IMR-90 (cell line): ENCODE data around the gene RALGPS2. TPM values are rescaled to one million over a fixed set of nuclear protein-coding genes. Genes with fewer than 3 reads are reported as not detected.

ENCODE experiments used
- ATAC-seq: fragments of 200-7000 bp; cut with Tn5 transposase; 2 replicates; pipeline ENCODE4 v1.9.1; 2020; ENCODE audit warnings: low read depth, mild to moderate bottlenecking, moderate library complexity
- BruUV-seq: library from RNA; stranded (reverse); fragments of 400-500 nt; replicated peaks from 2 replicates; lab custom pipeline; 2021; lab: Mats Ljungman, UMichigan
- CTCF ChIA-PET: fragments of 300-600 bp; formaldehyde crosslinking; extraction: SDS; loops from one replicate; lab custom pipeline; 2021; ENCODE audit warnings: antibody characterized with exemption; lab: Yijun Ruan, JAX
- POLR2A ChIA-PET: fragments of 300-600 bp; sonication (Branson Sonifier 250); formaldehyde crosslinking; loops from one replicate; lab custom pipeline; 2022; ENCODE audit warnings: antibody characterized with exemption; ENCODE audit not compliant: unreplicated experiment; lab: Charles Lee
- DNase-seq: peaks from one replicate; pipeline ENCODE4 v3.0.0; 2013
- H2AFZ ChIP-seq: replicated peaks from 2 replicates; pipeline ENCODE3; 2013; ENCODE audit warnings: low read length, mild to moderate bottlenecking; ENCODE audit not compliant: poor library complexity
- H2AK5ac ChIP-seq: 2 replicates; pipeline ENCODE4 v1.6.1; 2013; ENCODE audit warnings: low read depth, low read length, inconsistent platforms
- H2AK9ac ChIP-seq: replicated peaks from 2 replicates; pipeline ENCODE3; 2013; ENCODE audit warnings: mild to moderate bottlenecking, low read depth, low read length, moderate library complexity; ENCODE audit not compliant: poor library complexity
- H2BK120ac ChIP-seq: 2 replicates; pipeline ENCODE4 v1.6.1; 2013; ENCODE audit warnings: low read depth, low read length, inconsistent platforms
- H2BK15ac ChIP-seq: 3 replicates; pipeline ENCODE4 v1.6.1; 2013; ENCODE audit warnings: low read depth, low read length, inconsistent platforms
- H2BK20ac ChIP-seq: 2 replicates; pipeline ENCODE4 v1.6.1; 2013; ENCODE audit warnings: low read depth, mild to moderate bottlenecking, inconsistent platforms, low read length, moderate library complexity
- H2BK5ac ChIP-seq: 2 replicates; pipeline ENCODE4 v1.6.1; 2013; ENCODE audit warnings: mild to moderate bottlenecking, low read depth, low read length, inconsistent platforms; ENCODE audit not compliant: poor library complexity, severe bottlenecking
- H3K14ac ChIP-seq: replicated peaks from 2 replicates; pipeline ENCODE4 v1.6.1; 2013; ENCODE audit warnings: low read depth, low read length, inconsistent platforms
- H3K18ac ChIP-seq: 2 replicates; pipeline ENCODE4 v1.6.1; 2013; ENCODE audit warnings: low read depth, low read length, control low read depth
- H3K23ac ChIP-seq: 2 replicates; pipeline ENCODE4 v1.6.1; 2013; ENCODE audit warnings: low read depth, low read length, inconsistent platforms
- H3K27ac ChIP-seq: 2 replicates; pipeline ENCODE4 v1.5.1; 2013; ENCODE audit warnings: mild to moderate bottlenecking, control low read depth, low read length; ENCODE audit not compliant: insufficient read depth
- H3K27me3 ChIP-seq: 2 replicates; pipeline ENCODE4 v1.6.1; 2013; ENCODE audit warnings: low read length; ENCODE audit not compliant: control insufficient read depth, insufficient read depth
- H3K36me3 ChIP-seq: 2 replicates; pipeline ENCODE4 v1.6.1; 2013; ENCODE audit warnings: low read length, mixed read lengths; ENCODE audit not compliant: control insufficient read depth, insufficient read depth
- H3K4ac ChIP-seq: 2 replicates; pipeline ENCODE4 v1.6.1; 2013; ENCODE audit warnings: low read depth, low read length, inconsistent platforms
- H3K4me1 ChIP-seq: 2 replicates; pipeline ENCODE4 v1.6.1; 2013; ENCODE audit warnings: low read length, mixed read lengths; ENCODE audit not compliant: control insufficient read depth, insufficient read depth
- H3K4me2 ChIP-seq: 2 replicates; pipeline ENCODE4 v1.6.1; 2013; ENCODE audit warnings: low read depth, mild to moderate bottlenecking, control low read depth, low read length, moderate library complexity
- H3K4me3 ChIP-seq: 2 replicates; pipeline ENCODE4 v1.5.1; 2013; ENCODE audit warnings: low read depth, mild to moderate bottlenecking, control low read depth, low read length, moderate library complexity; ENCODE audit not compliant: insufficient read depth
- H3K56ac ChIP-seq: 2 replicates; pipeline ENCODE4 v1.6.1; 2013; ENCODE audit warnings: low read length, inconsistent platforms; ENCODE audit not compliant: insufficient read depth; ENCODE audit errors: extremely low read depth
- H3K79me1 ChIP-seq, 2 experiments: 2 replicates each; pipeline ENCODE4 v1.6.1; 2013; ENCODE audit warnings: low read length in 2 of 2, inconsistent platforms in 1 of 2, low read depth in 1 of 2
- H3K9ac ChIP-seq: 2 replicates; pipeline ENCODE4 v1.6.1; 2013; ENCODE audit warnings: low read depth, low read length, control low read depth
- H3K9me1 ChIP-seq: 2 replicates; pipeline ENCODE4 v1.6.1; 2013; ENCODE audit warnings: low read length, inconsistent platforms; ENCODE audit not compliant: insufficient read depth
- H3K9me3 ChIP-seq: 2 replicates; pipeline ENCODE4 v1.6.1; 2013; ENCODE audit warnings: low read length; ENCODE audit not compliant: control insufficient read depth, insufficient read depth
- H4K20me1 ChIP-seq: 2 replicates; pipeline ENCODE4 v1.6.1; 2013; ENCODE audit warnings: low read length, inconsistent platforms; ENCODE audit not compliant: insufficient read depth
- H4K5ac ChIP-seq: 2 replicates; pipeline ENCODE4 v1.6.1; 2013; ENCODE audit warnings: mild to moderate bottlenecking, low read depth, low read length, control low read depth
- H4K8ac ChIP-seq, 2 experiments: 2 replicates each; pipeline ENCODE4 v1.6.1; 2013; ENCODE audit warnings: low read depth in 2 of 2, low read length in 2 of 2, control low read depth in 1 of 2, inconsistent platforms in 1 of 2
- H4K91ac ChIP-seq: 2 replicates; pipeline ENCODE4 v1.6.1; 2013; ENCODE audit warnings: low read depth, low read length, inconsistent platforms; ENCODE audit not compliant: insufficient read depth
- MAZ ChIP-seq: IDR thresholded peaks from 2 replicates; pipeline ENCODE4 v1.6.1; 2012; ENCODE audit warnings: low read depth, mild to moderate bottlenecking, low read length, improper control_type of control experiment, moderate library complexity, borderline replicate concordance
- RFX5 ChIP-seq: IDR thresholded peaks from 2 replicates; pipeline ENCODE4 v1.8.0; 2012; ENCODE audit warnings: low read depth, mild to moderate bottlenecking, low read length, moderate library complexity
- WGBS, 2 experiments: methylation state at CpG; one replicate each; pipeline versions ENCODE4 v1.1.5 to v1.1.7; 2013; ENCODE audit warnings: missing lambda C conversion rate in 2 of 2; ENCODE audit not compliant: insufficient read length in 1 of 2; ENCODE audit errors: extremely low coverage in 2 of 2; 5-methylcytosine and 5-hydroxymethylcytosine counted together
- dilution Hi-C: fragments of 300-500 bp; cut with HindIII; formaldehyde crosslinking; loops from one replicate; pipeline ENCODE4 v1.14.3; 2018; ENCODE audit warnings: low sequenced_read_pairs; ENCODE audit not compliant: unreplicated experiment
- in situ Hi-C: fragments of 300-500 bp; cut with MboI; formaldehyde crosslinking; loops from 3 replicates; pipeline ENCODE4 v1.14.3; 2019; ENCODE audit warnings: low sequenced_read_pairs, inconsistent platforms, mixed read lengths
- intact Hi-C: fragments of 100-400 bp; cut with micrococcal nuclease; formaldehyde crosslinking; loops from 2 replicates; pipeline ENCODE4 v1.10.0; 2022
- polyA plus RNA-seq, 3 experiments: library from polyadenylated mRNA; depleted of rRNA; stranded (reverse); fragments of >200 nt; gene quantifications; 2 replicates each; pipeline ENCODE4 v1.2.3, GENCODE V29; 2012; ENCODE audit warnings: low replicate concordance in 1 of 3
- total RNA-seq: library from RNA; depleted of rRNA; stranded (reverse); fragments of >200 nt; gene quantifications from 2 replicates; pipeline ENCODE4 v1.2.3, GENCODE V29; 2012

Gene RALGPS2
- total and polyA plus RNA-seq, 2 of the 4 experiments (the other 2 are of a cell fraction) = 13.8 to 148 TPM

GRCh38 chr1:178946855-178947676, 222.0 kb downstream of the RALGPS2 start:
- Histone ChIP-seq H3K18ac (no peak overlapping the region), H2BK120ac (no peak overlapping the region), H4K20me1 (no peaks in the 10 kb centered on the region), H3K27me3 (peaks cover 4% of the 10 kb centered on the region), H2BK20ac (no peak overlapping the region), H2AK9ac (no peak overlapping the region), H3K4ac (no peak overlapping the region), H3K27ac (no peak overlapping the region), H3K14ac (no peak overlapping the region), H4K5ac (no peak overlapping the region), H4K91ac (no peak overlapping the region), H4K8ac (no peak overlapping the region), H2AK5ac (no peak overlapping the region), H3K9ac (no peak overlapping the region), H2BK15ac (no peak overlapping the region), H3K79me1 (no peaks in the 10 kb centered on the region), H3K9me1 (no peaks in the 10 kb centered on the region), H3K4me1 (no peaks in the 10 kb centered on the region; the same call in 1 of the 2 replicates), H3K4me2 (no peak overlapping the region), H3K56ac (no peak overlapping the region), H2BK5ac (no peak overlapping the region), H3K4me3 (no peak overlapping the region), H3K9me3 (no peaks in the 10 kb centered on the region), H2AFZ (no peak overlapping the region), H3K36me3 (no peaks in the 10 kb centered on the region), H3K23ac (no peak overlapping the region)
- ChIA-PET CTCF (no interaction called here), POLR2A (interaction anchor here (0.6 kb wide), 1 partner anchor 401 kb away, joined by 4 read pairs; no protein-coding TSS in a partner anchor)
- DNase-seq (no peak), ATAC-seq (no peak)
- no CpG with 5 or more reads among the region's 4 CpGs for WGBS, 2 experiments
- in situ Hi-C loops = no loop called here
- TF ChIP-seq MAZ (no peak), RFX5 (no peak)
- dilution Hi-C loops = no loop called here
- intact Hi-C loops = no loop called here
- BruUV-seq = no TSS peak
